ENCODE data around the gene FSTL1.

Gene FSTL1

DNA sequence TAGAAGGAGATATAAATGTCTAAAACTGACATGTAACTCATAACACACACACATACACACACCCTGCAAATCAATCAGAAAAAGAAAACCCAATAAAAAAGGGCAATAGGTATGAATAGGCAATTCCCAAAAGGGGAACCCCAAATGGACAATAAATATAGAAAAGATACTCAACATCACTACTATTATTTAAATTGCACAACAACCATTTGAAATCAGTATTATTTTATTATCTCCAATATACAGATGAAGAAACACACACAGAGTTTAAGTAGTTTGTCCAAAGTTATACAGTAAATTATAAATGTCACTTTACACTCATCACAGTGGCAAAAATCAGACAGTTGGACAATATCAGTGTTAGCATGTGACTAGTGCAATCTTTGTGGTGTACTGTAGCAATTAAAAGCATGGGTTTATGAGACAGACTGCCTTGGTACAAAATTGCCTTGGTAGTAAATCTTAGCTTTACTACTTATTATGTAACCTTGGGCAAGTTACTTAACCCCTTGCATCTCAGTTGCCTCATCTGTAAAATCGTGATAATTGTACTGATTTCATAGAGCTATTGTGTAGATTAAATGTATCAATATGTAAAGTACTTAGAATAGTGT, 3.4 kb upstream of the FSTL1 start:
- WGBS (ENCODE audit: insufficient coverage), result no CpG with 5 or more reads among the region's 1 CpG
- ChIA-PET CTCF (interaction anchor here (2.3 kb wide), 1 partner anchor 36 kb away, joined by 7 read pairs; no protein-coding TSS in a partner anchor), POLR2A (no interaction called here)
- Histone ChIP-seq H3K27me3 (replicated peaks in 2 of 5; ENCODE audit: control insufficient read depth in 4 of 5, insufficient read depth in 5 of 5, low read length in 4 of 5) (peaks cover 0 to 16% (median 0%) of the 10 kb centered on the region in 5 experiments), H3K4me3 (ENCODE audit: control insufficient read depth in 1 of 7, extremely low read depth in 1 of 7, insufficient read depth in 4 of 7, low read depth in 2 of 7, low read length in 6 of 7) (no peak overlapping the region), H3K9me3 (ENCODE audit: control extremely low read depth in 1 of 5, control insufficient read depth in 4 of 5, insufficient read depth in 2 of 5, low read depth in 1 of 5, low read length in 4 of 5) (no peaks in the 10 kb centered on the region), H3K27ac (ENCODE audit: insufficient read depth in 1 of 2, low read depth in 1 of 2, low read length in 2 of 2, poor library complexity in 1 of 2, severe bottlenecking in 2 of 2) (no peak overlapping the region), H3K36me3 (ENCODE audit: control insufficient read depth in 4 of 4, insufficient read depth in 4 of 4, low read length in 3 of 4) (no peaks in the 10 kb centered on the region), H3K4me1 (ENCODE audit: control extremely low read depth in 1 of 4, control insufficient read depth in 4 of 4, insufficient read depth in 4 of 4, low read length in 3 of 4) (peaks cover 4 to 20% (median 14%) of the 10 kb centered on the region in 4 experiments)
- DNase-seq, result peak in 1 of 3 donors; percentile 4

- Histone ChIP-seq H3K9me3 (ENCODE audit: control extremely low read depth in 1 of 5, control insufficient read depth in 4 of 5, insufficient read depth in 2 of 5, low read depth in 1 of 5, low read length in 4 of 5) (no peaks in the 10 kb centered on the region), H3K4me1 (ENCODE audit: control extremely low read depth in 1 of 4, control insufficient read depth in 4 of 4, insufficient read depth in 4 of 4, low read length in 3 of 4) (peaks cover 4 to 16% (median 13%) of the 10 kb centered on the region in 4 experiments), H3K4me3 (ENCODE audit: control insufficient read depth in 1 of 7, extremely low read depth in 1 of 7, insufficient read depth in 4 of 7, low read depth in 2 of 7, low read length in 6 of 7) (no peak overlapping the region), H3K36me3 (ENCODE audit: control insufficient read depth in 4 of 4, insufficient read depth in 4 of 4, low read length in 3 of 4) (no peaks in the 10 kb centered on the region), H3K27me3 (replicated peaks in 2 of 5; ENCODE audit: control insufficient read depth in 4 of 5, insufficient read depth in 5 of 5, low read length in 4 of 5) (peaks cover 0 to 23% (median 0%) of the 10 kb centered on the region in 5 experiments), H3K27ac (ENCODE audit: insufficient read depth in 1 of 2, low read depth in 1 of 2, low read length in 2 of 2, poor library complexity in 1 of 2, severe bottlenecking in 2 of 2) (no peak overlapping the region)
- WGBS (ENCODE audit: insufficient coverage), result 100% methylated on average over 2 of the region's 4 CpGs
- ChIA-PET POLR2A (no interaction called here), CTCF (interaction anchor here (2.3 kb wide), 1 partner anchor 35 kb away, joined by 7 read pairs; no protein-coding TSS in a partner anchor)
- no peak for DNase-seq
These were observed 2.0 kb upstream of the FSTL1 start for GRCh38 chr3:120452816-120453215.

DNA sequence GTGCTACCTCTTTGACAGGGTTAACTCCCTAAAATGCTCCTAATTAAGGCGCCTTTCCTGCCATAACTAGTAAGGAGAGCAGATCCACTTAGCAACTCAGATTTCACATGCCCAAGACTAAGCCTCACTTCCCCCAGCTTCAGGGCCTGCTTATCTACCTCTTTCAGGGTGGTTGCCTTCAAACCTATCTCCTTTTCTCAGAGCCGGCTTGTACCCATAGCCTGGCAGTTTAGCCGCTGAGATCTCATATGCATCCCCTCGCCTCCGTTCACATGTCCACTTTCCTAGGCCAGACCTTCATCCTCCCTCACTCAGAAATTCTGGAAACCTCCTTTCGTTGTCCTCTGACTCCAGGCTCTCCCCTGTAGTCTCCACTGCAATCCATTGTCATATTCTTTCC, 1.0 kb upstream of the FSTL1 start:
- no peaks in the 10 kb centered on the region for H3K36me3 ChIP-seq (ENCODE audit: control insufficient read depth in 4 of 4, insufficient read depth in 4 of 4, low read length in 3 of 4)
- ChIA-PET POLR2A (no interaction called here), CTCF (interaction anchor here (2.0 kb wide), 1 partner anchor 34 kb away, joined by 6 read pairs; no protein-coding TSS in a partner anchor)
- H3K4me1 ChIP-seq (ENCODE audit: control extremely low read depth in 1 of 4, control insufficient read depth in 4 of 4, insufficient read depth in 4 of 4, low read length in 3 of 4), result peaks cover 4 to 16% (median 13%) of the 10 kb centered on the region in 4 experiments
- H3K4me3 ChIP-seq (ENCODE audit: control insufficient read depth in 1 of 7, extremely low read depth in 1 of 7, insufficient read depth in 4 of 7, low read depth in 2 of 7, low read length in 6 of 7), result peak overlapping the region in 2 of 7 experiments; percentile 84 to 87
- H3K27ac ChIP-seq (ENCODE audit: insufficient read depth in 1 of 2, low read depth in 1 of 2, low read length in 2 of 2, poor library complexity in 1 of 2, severe bottlenecking in 2 of 2), result no peak overlapping the region
- no peaks in the 10 kb centered on the region for H3K9me3 ChIP-seq (ENCODE audit: control extremely low read depth in 1 of 5, control insufficient read depth in 4 of 5, insufficient read depth in 2 of 5, low read depth in 1 of 5, low read length in 4 of 5)
- DNase-seq, result peak; percentile 29 to 76 (median 65)
- peaks cover 0 to 23% (median 0%) of the 10 kb centered on the region in 5 experiments for H3K27me3 ChIP-seq (replicated peaks in 2 of 5; ENCODE audit: control insufficient read depth in 4 of 5, insufficient read depth in 5 of 5, low read length in 4 of 5)
- 59% methylated on average over 6 of the region's 6 CpGs for WGBS (ENCODE audit: insufficient coverage)

- Histone ChIP-seq H3K9me3 (ENCODE audit: control extremely low read depth in 1 of 5, control insufficient read depth in 4 of 5, insufficient read depth in 2 of 5, low read depth in 1 of 5, low read length in 4 of 5) (no peaks in the 10 kb centered on the region), H3K4me3 (ENCODE audit: control insufficient read depth in 1 of 7, extremely low read depth in 1 of 7, insufficient read depth in 4 of 7, low read depth in 2 of 7, low read length in 6 of 7) (peak overlapping the region; percentile 71 to 88 (median 78)), H3K27me3 (replicated peaks in 2 of 5; ENCODE audit: control insufficient read depth in 4 of 5, insufficient read depth in 5 of 5, low read length in 4 of 5) (peaks cover 0 to 23% (median 0%) of the 10 kb centered on the region in 5 experiments), H3K4me1 (ENCODE audit: control extremely low read depth in 1 of 4, control insufficient read depth in 4 of 4, insufficient read depth in 4 of 4, low read length in 3 of 4) (peaks cover 4 to 16% (median 13%) of the 10 kb centered on the region in 4 experiments), H3K36me3 (ENCODE audit: control insufficient read depth in 4 of 4, insufficient read depth in 4 of 4, low read length in 3 of 4) (no peaks in the 10 kb centered on the region), H3K27ac (ENCODE audit: insufficient read depth in 1 of 2, low read depth in 1 of 2, low read length in 2 of 2, poor library complexity in 1 of 2, severe bottlenecking in 2 of 2) (no peak overlapping the region)
- ChIA-PET CTCF (interaction anchor here (1.1 to 2.0 kb wide), 2 partner anchors 18 to 33 kb away, joined by 4 to 6 read pairs; no protein-coding TSS in a partner anchor), POLR2A (interaction anchor here (0.6 kb wide), 1 partner anchor 188 kb away, joined by 4 read pairs; no protein-coding TSS in a partner anchor)
- DNase-seq, result peak in 1 of 3 donors; percentile 3
- WGBS (ENCODE audit: insufficient coverage), result 27% methylated on average over 32 of the region's 35 CpGs
These were observed 525 bp upstream of the FSTL1 start for GRCh38 chr3:120451272-120451761.

- no peaks in the 10 kb centered on the region for H3K36me3 ChIP-seq (ENCODE audit: control insufficient read depth in 4 of 4, insufficient read depth in 4 of 4, low read length in 3 of 4)
- ChIA-PET CTCF (interaction anchor here (0.6 to 2.0 kb wide), 7 partner anchors 10 to 122 kb away, joined by 3 to 6 read pairs (median 4); no protein-coding TSS in a partner anchor), POLR2A (no interaction called here)
- DNase-seq, result peak in 2 of 3 donors; percentile 22 to 56
- H3K27me3 ChIP-seq (replicated peaks in 2 of 5; ENCODE audit: control insufficient read depth in 4 of 5, insufficient read depth in 5 of 5, low read length in 4 of 5), result peaks cover 0 to 23% (median 0%) of the 10 kb centered on the region in 5 experiments
- peak overlapping the region in 1 of 2 experiments; percentile 20 for H3K27ac ChIP-seq (ENCODE audit: insufficient read depth in 1 of 2, low read depth in 1 of 2, low read length in 2 of 2, poor library complexity in 1 of 2, severe bottlenecking in 2 of 2)
- peaks cover 4 to 16% (median 13%) of the 10 kb centered on the region in 4 experiments for H3K4me1 ChIP-seq (ENCODE audit: control extremely low read depth in 1 of 4, control insufficient read depth in 4 of 4, insufficient read depth in 4 of 4, low read length in 3 of 4)
- H3K9me3 ChIP-seq (ENCODE audit: control extremely low read depth in 1 of 5, control insufficient read depth in 4 of 5, insufficient read depth in 2 of 5, low read depth in 1 of 5, low read length in 4 of 5), result no peaks in the 10 kb centered on the region
- 3% methylated on average over 28 of the region's 32 CpGs for WGBS (ENCODE audit: insufficient coverage)
- peak overlapping the region; percentile 71 to 88 (median 78) for H3K4me3 ChIP-seq (ENCODE audit: control insufficient read depth in 1 of 7, extremely low read depth in 1 of 7, insufficient read depth in 4 of 7, low read depth in 2 of 7, low read length in 6 of 7)
These were observed 842 bp downstream of the FSTL1 start for GRCh38 chr3:120449701-120450599.

- no peak overlapping the region for H3K27ac ChIP-seq (ENCODE audit: insufficient read depth in 1 of 2, low read depth in 1 of 2, low read length in 2 of 2, poor library complexity in 1 of 2, severe bottlenecking in 2 of 2)
- CTCF ChIA-PET, result interaction anchor here (0.7 to 1.3 kb wide), 5 partner anchors 10 to 109 kb away, joined by 3 to 4 read pairs (median 3); no protein-coding TSS in a partner anchor
These were observed 1.5 kb downstream of the FSTL1 start for GRCh38 chr3:120449251-120449650.

More at GRCh38 chr3:120449251-120449650, 1.5 kb downstream of the FSTL1 start:
- Histone ChIP-seq H3K36me3 (ENCODE audit: control insufficient read depth in 4 of 4, insufficient read depth in 4 of 4, low read length in 3 of 4) (no peaks in the 10 kb centered on the region), H3K4me1 (ENCODE audit: control extremely low read depth in 1 of 4, control insufficient read depth in 4 of 4, insufficient read depth in 4 of 4, low read length in 3 of 4) (peaks cover 4 to 16% (median 13%) of the 10 kb centered on the region in 4 experiments), H3K9me3 (ENCODE audit: control extremely low read depth in 1 of 5, control insufficient read depth in 4 of 5, insufficient read depth in 2 of 5, low read depth in 1 of 5, low read length in 4 of 5) (no peaks in the 10 kb centered on the region), H3K4me3 (ENCODE audit: control insufficient read depth in 1 of 7, extremely low read depth in 1 of 7, insufficient read depth in 4 of 7, low read depth in 2 of 7, low read length in 6 of 7) (peak overlapping the region in 1 of 7 experiments; percentile 87), H3K27me3 (replicated peaks in 2 of 5; ENCODE audit: control insufficient read depth in 4 of 5, insufficient read depth in 5 of 5, low read length in 4 of 5) (peaks cover 0 to 23% (median 0%) of the 10 kb centered on the region in 5 experiments)
- WGBS (ENCODE audit: insufficient coverage), result 100% methylated on average over 2 of the region's 6 CpGs
- POLR2A ChIA-PET, result no interaction called here
- DNase-seq, result no peak

Measured in common myeloid progenitor, CD34-positive (primary cell).